HG03108 (cell line): ENCODE data around the gene CCDC172.

Experiments used
- ATAC-seq: cut with Tn5 transposase; IDR thresholded peaks from one replicate; pipeline ENCODE4 v1.9.1; 2021; ENCODE audit warnings: moderate library complexity; ENCODE audit not compliant: unreplicated experiment

The CCDC172 gene

GRCh38 chr10:116429288-116429977, 105.2 kb downstream of the CCDC172 start:
- no peak for ATAC-seq
